HepG2 (cell line): ENCODE data around the gene PRXL2B. TPM values are rescaled to one million over a fixed set of nuclear protein-coding genes. Genes with fewer than 3 reads are reported as not detected.

ENCODE experiments used
- ATRX ChIP-seq: sonication (generic); formaldehyde crosslinking; IDR thresholded peaks from 2 replicates; pipeline ENCODE4 v1.4.0; 2020; ENCODE audit warnings: missing genetic modification reagents, borderline replicate concordance
- CBX1 ChIP-seq: IDR thresholded peaks from one replicate; pipeline ENCODE4 v1.6.1; 2016; ENCODE audit warnings: antibody characterized with exemption, low read depth
- HOXA7 ChIP-seq: sonication (generic); formaldehyde crosslinking; IDR thresholded peaks from 2 replicates; pipeline ENCODE4 v1.8.1; 2022; ENCODE audit warnings: mild to moderate bottlenecking, missing genetic modification reagents, moderate library complexity
- JUN ChIP-seq: sonication (generic); formaldehyde crosslinking; IDR thresholded peaks from 2 replicates; pipeline ENCODE4 v1.4.0; 2020; ENCODE audit warnings: mild to moderate bottlenecking, missing genetic modification reagents
- NFE2 ChIP-seq: sonication (generic); formaldehyde crosslinking; IDR thresholded peaks from 2 replicates; pipeline ENCODE4 v1.4.0; 2020; ENCODE audit warnings: missing genetic modification reagents
- PAWR ChIP-seq: sonication (generic); formaldehyde crosslinking; IDR thresholded peaks from 2 replicates; pipeline ENCODE4 v1.4.0; 2020; ENCODE audit warnings: missing genetic modification reagents, mild to moderate bottlenecking, borderline replicate concordance
- RBAK ChIP-seq: sonication (generic); formaldehyde crosslinking; IDR thresholded peaks from 2 replicates; pipeline ENCODE4 v1.5.1; 2020; ENCODE audit warnings: mild to moderate bottlenecking, missing genetic modification reagents
- RFX1 ChIP-seq: fragments of 450-650 bp; IDR thresholded peaks from 2 replicates; pipeline ENCODE4 v1.6.1; 2017
- SPEN ChIP-seq: sonication (generic); formaldehyde crosslinking; IDR thresholded peaks from 2 replicates; pipeline ENCODE4 v1.5.1; 2020; ENCODE audit warnings: low read depth, mild to moderate bottlenecking, missing genetic modification reagents
- TOPORS ChIP-seq: sonication (generic); formaldehyde crosslinking; IDR thresholded peaks from 2 replicates; pipeline ENCODE4 v1.8.0; 2023; ENCODE audit warnings: mild to moderate bottlenecking, missing genetic modification reagents
- TRIM24 ChIP-seq: sonication (generic); formaldehyde crosslinking; IDR thresholded peaks from 2 replicates; pipeline ENCODE4 v1.8.0; 2022; ENCODE audit warnings: mild to moderate bottlenecking, missing genetic modification reagents
- ZNF143 ChIP-seq: sonication (generic); formaldehyde crosslinking; IDR thresholded peaks from 2 replicates; pipeline ENCODE4 v1.4.0; 2020; ENCODE audit warnings: missing genetic modification reagents
- ZNF260 ChIP-seq: sonication (generic); formaldehyde crosslinking; IDR thresholded peaks from 2 replicates; pipeline ENCODE4 v1.4.0; 2020; ENCODE audit warnings: missing genetic modification reagents, low read depth, mild to moderate bottlenecking, borderline replicate concordance
- ZNF333 ChIP-seq: sonication (generic); formaldehyde crosslinking; IDR thresholded peaks from 2 replicates; pipeline ENCODE4 v1.4.0; 2020; ENCODE audit warnings: mild to moderate bottlenecking, missing genetic modification reagents, borderline replicate concordance
- ZNF567 ChIP-seq: sonication (generic); formaldehyde crosslinking; IDR thresholded peaks from 2 replicates; pipeline ENCODE4 v1.8.1; 2023; ENCODE audit warnings: mild to moderate bottlenecking, missing genetic modification reagents, borderline replicate concordance
- ZNF660 ChIP-seq: sonication (generic); formaldehyde crosslinking; IDR thresholded peaks from 2 replicates; pipeline ENCODE4 v1.5.1; 2020; ENCODE audit warnings: mild to moderate bottlenecking, low read depth, missing genetic modification reagents, borderline replicate concordance
- ZNF768 ChIP-seq: sonication (generic); formaldehyde crosslinking; IDR thresholded peaks from 2 replicates; pipeline ENCODE4 v1.4.0; 2020; ENCODE audit warnings: missing genetic modification reagents
- ZSCAN31 ChIP-seq: sonication (generic); formaldehyde crosslinking; IDR thresholded peaks from 2 replicates; pipeline ENCODE4 v1.5.0; 2020; ENCODE audit warnings: low read depth, mild to moderate bottlenecking, missing genetic modification reagents
- polyA plus RNA-seq, 8 experiments: library from polyadenylated mRNA; depleted of rRNA in 3 of 8; stranded (reverse) in 7 of 8; unstranded in 1 of 8; fragments of >200 nt; fragmentation: Illumina TruSeq in 4 of 8; extraction: Trizol in 4 of 8; gene quantifications; 2 replicates each; pipeline versions ENCODE4 v1.2.1 to v1.2.3, GENCODE V29; 2011 to 2016; ENCODE audit warnings: low read depth in 4 of 8, missing spikeins in 1 of 8, mixed read lengths in 1 of 8; ENCODE audit not compliant: insufficient read depth in 1 of 8
- total RNA-seq, 5 experiments: library from RNA; depleted of rRNA; stranded (reverse); fragments of >200 nt; fragmentation: Illumina TruSeq; extraction: Trizol; gene quantifications; 2 replicates each; pipeline ENCODE4 v1.2.3, GENCODE V29; 2016; ENCODE audit warnings: low read depth in 1 of 5
- TF ChIP-seq, protein P1 (sequence below): sonication (generic); formaldehyde crosslinking; IDR thresholded peaks from 2 replicates; pipeline ENCODE4 v1.5.1; 2020; ENCODE audit warnings: mild to moderate bottlenecking, missing genetic modification reagents, borderline replicate concordance
- TF ChIP-seq, protein P2 (sequence below): sonication (generic); formaldehyde crosslinking; IDR thresholded peaks from 2 replicates; pipeline ENCODE4 v1.9.0; 2022; ENCODE audit warnings: missing genetic modification reagents, mild to moderate bottlenecking, borderline replicate concordance
- TF ChIP-seq, protein P3 (sequence below), 2 experiments: sonication (generic) in 1 of 2; formaldehyde crosslinking in 1 of 2; IDR thresholded peaks; 2 replicates each; pipeline versions ENCODE4 v1.4.0 to v1.6.1; 2018 to 2020; ENCODE audit warnings: missing genetic modification reagents in 2 of 2, borderline replicate concordance in 1 of 2, low read depth in 1 of 2, mild to moderate bottlenecking in 1 of 2, missing biosample characterization in 1 of 2
- TF ChIP-seq, protein P4 (sequence below): sonication (generic); formaldehyde crosslinking; conservative IDR thresholded peaks from 2 replicates; pipeline ENCODE4 v1.8.0; 2022; ENCODE audit warnings: mild to moderate bottlenecking, moderate library complexity, missing genetic modification reagents

The PRXL2B gene
- total and polyA plus RNA-seq, 2 of the 13 experiments (the other 11 are each of a cell fraction or from before 2014, with no cell fraction given): 16.8 to 22.1 TPM

DNA sequence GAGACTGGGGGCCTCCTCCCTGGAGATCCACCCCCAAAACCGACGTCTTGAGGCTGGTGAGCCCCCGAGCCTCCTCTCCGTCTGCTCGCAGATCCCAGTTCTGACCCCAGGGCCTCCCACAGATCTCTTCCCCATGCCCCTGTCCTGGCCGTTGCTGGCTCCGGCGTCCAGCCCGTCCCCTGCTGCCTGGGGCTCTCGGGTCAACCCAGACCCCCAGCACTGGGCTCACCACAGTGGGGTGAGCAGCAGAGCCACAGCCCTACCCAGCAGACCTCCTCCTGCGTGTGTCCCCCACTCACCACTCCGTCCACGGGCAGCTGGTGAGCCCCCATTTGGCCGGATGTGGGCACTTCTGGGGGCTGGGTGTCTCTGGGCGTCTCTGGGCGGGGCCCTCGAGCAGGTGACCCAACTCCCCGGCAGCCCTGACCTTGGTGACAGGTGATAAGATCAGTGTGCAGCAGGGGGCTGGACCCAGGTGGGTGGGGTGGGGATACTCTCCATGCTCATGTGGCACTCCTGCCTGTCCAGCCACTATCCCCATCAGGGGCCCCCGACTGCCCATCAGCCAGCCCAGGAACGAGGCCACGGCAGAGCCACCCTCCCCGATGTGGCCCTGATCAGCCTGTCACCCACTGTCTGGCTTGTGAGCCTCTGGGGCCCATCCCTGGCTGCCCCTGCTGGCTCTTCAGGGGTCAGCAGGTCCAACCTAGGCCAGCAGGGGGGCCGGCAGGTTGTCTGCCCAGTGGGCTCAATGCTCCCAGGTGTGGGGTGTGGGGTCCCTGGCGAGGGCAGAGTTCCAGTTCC is 29.7 kb upstream of the PRXL2B start (continued):
- TF ChIP-seq TOPORS (CRISPR knock-in tag): no peak
- TF ChIP-seq, protein P1, sequence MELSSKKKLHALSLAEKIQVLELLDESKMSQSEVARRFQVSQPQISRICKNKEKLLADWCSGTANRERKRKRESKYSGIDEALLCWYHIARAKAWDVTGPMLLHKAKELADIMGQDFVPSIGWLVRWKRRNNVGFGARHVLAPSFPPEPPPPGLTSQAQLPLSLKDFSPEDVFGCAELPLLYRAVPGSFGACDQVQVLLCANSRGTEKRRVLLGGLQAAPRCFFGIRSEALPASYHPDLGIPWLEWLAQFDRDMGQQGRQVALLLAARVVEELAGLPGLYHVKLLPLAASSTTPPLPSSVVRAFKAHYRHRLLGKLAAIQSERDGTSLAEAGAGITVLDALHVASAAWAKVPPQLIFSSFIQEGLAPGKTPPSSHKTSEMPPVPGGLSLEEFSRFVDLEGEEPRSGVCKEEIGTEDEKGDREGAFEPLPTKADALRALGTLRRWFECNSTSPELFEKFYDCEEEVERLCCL (CRISPR knock-in tag): no peak
- no peak for TF ChIP-seq TRIM24
- TF ChIP-seq, protein P2, sequence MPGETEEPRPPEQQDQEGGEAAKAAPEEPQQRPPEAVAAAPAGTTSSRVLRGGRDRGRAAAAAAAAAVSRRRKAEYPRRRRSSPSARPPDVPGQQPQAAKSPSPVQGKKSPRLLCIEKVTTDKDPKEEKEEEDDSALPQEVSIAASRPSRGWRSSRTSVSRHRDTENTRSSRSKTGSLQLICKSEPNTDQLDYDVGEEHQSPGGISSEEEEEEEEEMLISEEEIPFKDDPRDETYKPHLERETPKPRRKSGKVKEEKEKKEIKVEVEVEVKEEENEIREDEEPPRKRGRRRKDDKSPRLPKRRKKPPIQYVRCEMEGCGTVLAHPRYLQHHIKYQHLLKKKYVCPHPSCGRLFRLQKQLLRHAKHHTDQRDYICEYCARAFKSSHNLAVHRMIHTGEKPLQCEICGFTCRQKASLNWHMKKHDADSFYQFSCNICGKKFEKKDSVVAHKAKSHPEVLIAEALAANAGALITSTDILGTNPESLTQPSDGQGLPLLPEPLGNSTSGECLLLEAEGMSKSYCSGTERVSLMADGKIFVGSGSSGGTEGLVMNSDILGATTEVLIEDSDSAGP (CRISPR knock-in tag): no peak
- no peak for TF ChIP-seq CBX1
- no peak for TF ChIP-seq SPEN (CRISPR knock-in tag)
- TF ChIP-seq ZNF143: 0 out of 2 replicates have a peak, but pooled peaks have one; percentile 11
- no peak for TF ChIP-seq RBAK (CRISPR knock-in tag)
- TF ChIP-seq, protein P3, sequence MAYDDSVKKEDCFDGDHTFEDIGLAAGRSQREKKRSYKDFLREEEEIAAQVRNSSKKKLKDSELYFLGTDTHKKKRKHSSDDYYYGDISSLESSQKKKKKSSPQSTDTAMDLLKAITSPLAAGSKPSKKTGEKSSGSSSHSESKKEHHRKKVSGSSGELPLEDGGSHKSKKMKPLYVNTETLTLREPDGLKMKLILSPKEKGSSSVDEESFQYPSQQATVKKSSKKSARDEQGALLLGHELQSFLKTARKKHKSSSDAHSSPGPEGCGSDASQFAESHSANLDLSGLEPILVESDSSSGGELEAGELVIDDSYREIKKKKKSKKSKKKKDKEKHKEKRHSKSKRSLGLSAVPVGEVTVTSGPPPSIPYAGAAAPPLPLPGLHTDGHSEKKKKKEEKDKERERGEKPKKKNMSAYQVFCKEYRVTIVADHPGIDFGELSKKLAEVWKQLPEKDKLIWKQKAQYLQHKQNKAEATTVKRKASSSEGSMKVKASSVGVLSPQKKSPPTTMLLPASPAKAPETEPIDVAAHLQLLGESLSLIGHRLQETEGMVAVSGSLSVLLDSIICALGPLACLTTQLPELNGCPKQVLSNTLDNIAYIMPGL (CRISPR knock-in tag; IDR thresholded peaks at IDR 0.05; ENCODE audit: borderline replicate concordance in 1 of 2, low read depth in 1 of 2): peak; percentile 21 to 45; a peak in 2 of 4 replicates
- TF ChIP-seq ZNF768 (CRISPR knock-in tag): peak; percentile 75; the same call in 1 of the 2 replicates
- TF ChIP-seq, protein P4, sequence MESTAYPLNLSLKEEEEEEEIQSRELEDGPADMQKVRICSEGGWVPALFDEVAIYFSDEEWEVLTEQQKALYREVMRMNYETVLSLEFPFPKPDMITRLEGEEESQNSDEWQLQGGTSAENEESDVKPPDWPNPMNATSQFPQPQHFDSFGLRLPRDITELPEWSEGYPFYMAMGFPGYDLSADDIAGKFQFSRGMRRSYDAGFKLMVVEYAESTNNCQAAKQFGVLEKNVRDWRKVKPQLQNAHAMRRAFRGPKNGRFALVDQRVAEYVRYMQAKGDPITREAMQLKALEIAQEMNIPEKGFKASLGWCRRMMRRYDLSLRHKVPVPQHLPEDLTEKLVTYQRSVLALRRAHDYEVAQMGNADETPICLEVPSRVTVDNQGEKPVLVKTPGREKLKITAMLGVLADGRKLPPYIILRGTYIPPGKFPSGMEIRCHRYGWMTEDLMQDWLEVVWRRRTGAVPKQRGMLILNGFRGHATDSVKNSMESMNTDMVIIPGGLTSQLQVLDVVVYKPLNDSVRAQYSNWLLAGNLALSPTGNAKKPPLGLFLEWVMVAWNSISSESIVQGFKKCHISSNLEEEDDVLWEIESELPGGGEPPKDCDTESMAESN: no peak
- no peak for TF ChIP-seq ZNF660 (CRISPR knock-in tag)
- peak; percentile 52; the same call in 1 of the 2 replicates for TF ChIP-seq ZSCAN31 (CRISPR knock-in tag)
- no peak for TF ChIP-seq ATRX
- TF ChIP-seq ZNF260: no peak
- TF ChIP-seq HOXA7: no peak
- TF ChIP-seq PAWR (CRISPR knock-in tag): no peak
- TF ChIP-seq JUN: no peak
- TF ChIP-seq NFE2: no peak
- no peak for TF ChIP-seq ZNF333 (CRISPR knock-in tag)
- TF ChIP-seq RFX1: no peak
- no peak for TF ChIP-seq ZNF567
